HUES64 (cell line): ENCODE data around the gene CAVIN2.

ENCODE experiments used
- H3K27ac ChIP-seq: 2 replicates; pipeline ENCODE4 v1.7.0; 2013; ENCODE audit warnings: low read depth, low read length, inconsistent platforms
- H3K27me3 ChIP-seq: 2 replicates; pipeline ENCODE4 v1.6.1; 2013; ENCODE audit warnings: mild to moderate bottlenecking, low read length; ENCODE audit not compliant: insufficient read depth
- H3K36me3 ChIP-seq: 2 replicates; pipeline ENCODE4 v1.6.1; 2013; ENCODE audit warnings: mild to moderate bottlenecking, low read length; ENCODE audit not compliant: insufficient read depth
- H3K4me1 ChIP-seq: 2 replicates; pipeline ENCODE4 v1.6.1; 2013; ENCODE audit warnings: mild to moderate bottlenecking, low read length, moderate library complexity; ENCODE audit not compliant: insufficient read depth
- H3K4me3 ChIP-seq: 2 replicates; pipeline ENCODE4 v1.5.1; 2013; ENCODE audit warnings: mild to moderate bottlenecking, low read length, moderate library complexity
- H3K9ac ChIP-seq: 2 replicates; pipeline ENCODE4 v1.6.1; 2013; ENCODE audit warnings: mild to moderate bottlenecking, low read depth, low read length
- H3K9me3 ChIP-seq: 2 replicates; pipeline ENCODE4 v1.6.1; 2013; ENCODE audit warnings: low read depth, low read length; ENCODE audit not compliant: insufficient read depth
- WGBS: fragments of 150-250, 120-280 bp; methylation state at CpG from one replicate; pipeline ENCODE4 v1.1.7; 2013; ENCODE audit warnings: missing lambda C conversion rate; 5-methylcytosine and 5-hydroxymethylcytosine counted together

CAVIN2 gene

DNA sequence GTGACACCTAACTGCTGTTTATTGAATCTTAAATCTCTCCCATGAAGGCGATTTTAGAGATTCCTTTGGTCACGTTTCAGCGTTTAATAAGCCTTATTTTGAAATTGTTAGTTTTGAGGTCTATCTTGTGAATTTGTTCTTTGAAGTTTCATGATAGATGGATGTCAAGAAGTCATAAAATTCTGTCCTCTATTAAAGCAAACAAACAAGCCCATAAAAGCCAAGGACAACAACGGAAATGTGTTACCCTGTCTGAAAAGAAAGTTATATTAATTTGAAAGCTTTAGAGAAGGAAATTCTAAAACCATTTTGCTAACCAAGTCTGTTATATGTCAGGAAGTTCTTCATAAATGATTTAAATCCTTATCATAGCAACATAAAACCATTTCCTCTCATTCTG lies 7.0 kb upstream of the CAVIN2 start:
- Histone ChIP-seq H3K4me1 (peaks cover 15% of the 10 kb centered on the region), H3K36me3 (no peaks in the 10 kb centered on the region), H3K27me3 (no peaks in the 10 kb centered on the region), H3K9me3 (no peaks in the 10 kb centered on the region), H3K9ac (no peak overlapping the region), H3K27ac (no peak overlapping the region), H3K4me3 (no peak overlapping the region)
- WGBS: 100% methylated on average over 3 of the region's 4 CpGs

DNA sequence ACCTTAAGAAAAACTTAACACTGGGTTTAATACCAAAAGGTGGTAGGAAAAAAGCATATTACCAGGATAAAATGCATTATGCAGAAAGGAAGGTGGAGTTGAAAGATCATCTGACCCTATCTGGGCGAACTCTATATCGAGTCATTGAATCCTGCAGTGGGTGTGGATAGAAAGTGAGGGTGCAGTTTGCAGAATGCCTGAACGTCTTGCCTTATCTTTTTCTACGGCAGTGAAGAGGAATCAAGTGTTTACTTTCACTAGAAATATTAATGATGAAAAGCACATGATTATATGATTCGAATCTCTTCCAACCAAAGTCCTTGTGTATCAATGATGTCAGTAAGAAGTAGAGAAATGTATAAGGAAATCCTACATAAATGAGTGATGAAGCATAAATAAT lies 4.3 kb upstream of the CAVIN2 start:
- no peaks in the 10 kb centered on the region for H3K9me3 ChIP-seq
- H3K4me3 ChIP-seq: no peak overlapping the region
- H3K36me3 ChIP-seq: no peaks in the 10 kb centered on the region
- H3K27ac ChIP-seq: no peak overlapping the region
- 99% methylated on average over 5 of the region's 5 CpGs for WGBS
- H3K4me1 ChIP-seq: peaks cover 22% of the 10 kb centered on the region
- no peak overlapping the region for H3K9ac ChIP-seq
- H3K27me3 ChIP-seq: no peaks in the 10 kb centered on the region

DNA sequence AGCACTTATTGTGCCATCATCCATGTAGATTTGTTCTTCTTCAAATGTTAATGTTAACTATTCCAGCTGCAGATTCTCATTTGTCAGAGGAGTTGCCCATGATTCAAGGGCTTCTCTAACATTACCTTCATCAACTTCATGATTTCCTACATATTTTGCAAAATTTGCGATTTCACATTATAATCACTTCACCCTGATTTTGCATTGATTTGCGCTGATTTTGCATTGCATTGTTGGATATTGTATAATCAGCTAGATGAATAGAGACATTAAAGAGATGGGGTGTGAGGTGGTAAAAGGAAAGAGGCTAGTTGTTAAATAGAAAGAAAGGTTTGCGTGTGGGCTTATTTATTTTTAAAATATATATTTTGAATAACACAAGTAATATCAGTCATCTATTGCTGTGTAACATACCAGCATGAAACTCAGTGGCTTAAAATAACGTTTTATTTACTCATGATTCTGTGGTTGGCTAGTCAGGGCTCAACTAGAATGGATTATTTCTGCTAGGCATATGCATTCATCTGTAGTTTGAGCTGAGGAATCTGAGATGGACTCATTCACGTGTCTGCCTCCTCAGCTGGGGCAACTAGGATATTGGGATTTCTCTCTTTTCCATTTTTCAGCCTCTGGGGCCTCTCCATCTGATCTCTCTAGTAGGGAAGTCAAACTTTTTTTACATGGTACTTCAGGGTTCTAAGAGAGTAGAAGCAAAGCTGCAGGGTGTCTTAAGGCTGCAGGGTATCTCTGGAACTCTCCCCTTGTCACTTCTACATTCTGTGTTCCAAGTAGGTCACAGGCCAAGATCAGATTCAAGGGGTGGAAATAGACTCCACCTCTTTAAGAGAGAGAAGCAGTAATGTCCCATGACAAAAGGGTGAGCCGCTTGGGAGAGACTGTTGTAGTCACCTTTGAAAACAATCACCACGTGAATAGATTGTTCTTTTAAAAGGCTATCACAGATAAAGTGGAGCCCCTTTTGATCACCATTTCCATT lies 2.2 kb upstream of the CAVIN2 start:
- Histone ChIP-seq H3K27me3 (no peaks in the 10 kb centered on the region), H3K27ac (no peak overlapping the region), H3K9me3 (no peaks in the 10 kb centered on the region), H3K4me1 (peaks cover 32% of the 10 kb centered on the region), H3K4me3 (no peak overlapping the region), H3K9ac (no peak overlapping the region), H3K36me3 (no peaks in the 10 kb centered on the region)
- WGBS: 81% methylated on average over 6 of the region's 7 CpGs

DNA sequence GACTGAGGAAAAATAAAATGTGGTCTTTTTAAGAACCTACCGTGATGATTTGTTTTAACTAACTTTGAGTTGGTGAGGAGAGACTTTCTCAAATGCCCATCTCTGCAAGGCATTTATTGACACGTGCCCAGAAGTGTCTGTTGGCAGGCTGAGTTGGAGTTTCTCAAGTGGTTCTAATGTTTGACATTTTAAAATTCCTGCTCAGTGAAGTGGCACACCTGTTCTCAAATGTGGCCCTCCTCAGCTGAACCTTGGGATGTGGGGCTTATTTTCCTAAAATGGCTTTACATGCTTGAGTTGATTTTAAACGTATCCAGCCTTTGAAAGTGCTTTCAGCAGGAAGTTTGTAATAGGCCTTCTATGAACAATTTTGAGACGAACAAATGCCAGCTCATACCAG lies 876 bp upstream of the CAVIN2 start:
- WGBS: 89% methylated on average over 4 of the region's 4 CpGs
- Histone ChIP-seq H3K4me1 (peaks cover 32% of the 10 kb centered on the region), H3K27ac (no peak overlapping the region), H3K27me3 (no peaks in the 10 kb centered on the region), H3K4me3 (no peak overlapping the region), H3K36me3 (no peaks in the 10 kb centered on the region), H3K9ac (no peak overlapping the region), H3K9me3 (no peaks in the 10 kb centered on the region)

DNA sequence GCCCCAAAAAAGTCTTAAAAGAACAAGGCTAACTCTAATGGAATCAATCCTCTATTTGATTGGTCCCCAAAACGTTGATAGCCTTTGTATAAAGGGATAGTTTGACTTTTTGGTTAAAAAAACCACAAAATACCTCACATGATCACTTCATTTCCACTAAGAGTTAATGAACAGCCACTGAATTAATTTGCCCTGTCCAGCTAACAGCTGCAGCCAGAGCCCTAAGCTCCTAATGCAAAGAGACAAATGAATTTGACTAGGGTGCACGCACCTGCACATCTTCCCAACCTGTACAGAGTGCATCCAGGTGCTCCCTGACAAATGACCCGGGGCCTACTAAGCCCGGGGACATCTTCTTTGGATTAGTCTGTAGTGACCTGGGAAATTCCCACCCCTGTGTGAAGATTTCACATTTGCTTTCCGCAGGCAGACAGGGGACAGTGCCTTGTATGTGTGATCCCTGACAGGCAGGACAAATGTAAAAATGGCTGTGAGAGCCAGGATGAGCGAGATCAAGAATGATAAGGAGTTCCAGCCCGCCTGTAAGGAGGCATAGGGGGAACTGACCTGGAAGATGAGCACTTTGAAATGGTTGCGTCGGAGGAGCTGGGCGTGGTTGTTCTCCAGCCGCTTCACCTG lies 893 bp downstream of the CAVIN2 start:
- Histone ChIP-seq H3K27ac (no peak overlapping the region), H3K9ac (no peak overlapping the region), H3K36me3 (no peaks in the 10 kb centered on the region)

DNA sequence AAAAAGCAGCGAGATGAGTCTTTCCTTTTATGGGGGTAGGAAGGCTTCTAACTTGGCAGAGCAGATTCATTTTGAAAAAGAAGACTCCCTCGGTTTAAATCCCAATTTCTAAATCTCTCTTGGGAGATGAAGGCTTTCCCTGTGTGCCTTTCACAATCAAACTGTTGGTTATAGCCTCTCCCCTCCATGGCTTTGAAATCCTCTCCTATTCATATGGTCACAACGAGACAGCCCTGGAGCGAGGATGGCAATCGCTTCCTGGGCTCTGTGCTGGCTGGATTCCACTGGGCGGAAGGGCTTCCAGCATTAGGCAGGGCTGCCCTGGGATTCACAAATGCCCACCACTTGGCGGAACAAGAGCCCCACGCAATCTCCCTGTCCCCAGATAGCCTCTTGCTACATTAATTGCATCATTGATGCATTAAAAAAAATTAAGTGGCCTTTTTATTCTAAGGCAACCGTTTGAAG lies 1.6 kb downstream of the CAVIN2 start:
- no peak overlapping the region for H3K9ac ChIP-seq
- H3K27ac ChIP-seq: peak overlapping the region; percentile 36; the same call in 1 of the 2 replicates

More for the DNA sequence above, 893 bp downstream of the CAVIN2 start:
- WGBS: 95% methylated on average over 10 of the region's 11 CpGs
- no peaks in the 10 kb centered on the region for H3K9me3 ChIP-seq
- peaks cover 32% of the 10 kb centered on the region for H3K4me1 ChIP-seq
- H3K4me3 ChIP-seq: no peak overlapping the region
- no peaks in the 10 kb centered on the region for H3K27me3 ChIP-seq

DNA sequence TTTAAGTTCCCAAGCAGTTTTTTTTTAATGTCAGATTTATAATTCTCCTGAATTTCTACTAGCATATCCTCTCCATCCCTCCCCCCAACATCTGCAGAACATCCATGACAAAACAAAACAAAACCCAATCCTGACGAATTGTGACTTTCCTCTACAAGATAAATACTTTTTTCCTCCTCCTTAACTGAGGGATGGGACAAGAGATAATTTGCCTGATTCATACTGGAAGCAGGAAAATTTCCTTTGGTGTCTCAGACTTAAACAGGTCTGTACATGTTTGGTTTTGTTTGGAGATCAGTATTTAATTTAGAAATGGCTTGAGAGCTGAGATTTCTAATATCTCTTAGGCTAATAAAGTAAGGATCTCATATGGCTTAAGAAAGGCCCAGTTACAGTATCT lies 2.2 kb downstream of the CAVIN2 start:
- Histone ChIP-seq H3K4me1 (peaks cover 31% of the 10 kb centered on the region), H3K9ac (no peak overlapping the region), H3K27ac (no peak overlapping the region), H3K36me3 (no peaks in the 10 kb centered on the region), H3K4me3 (no peak overlapping the region), H3K9me3 (no peaks in the 10 kb centered on the region), H3K27me3 (no peaks in the 10 kb centered on the region)
- 67% methylated on average over 1 of the region's 1 CpG for WGBS

More for the DNA sequence above, 1.6 kb downstream of the CAVIN2 start:
- Histone ChIP-seq H3K9me3 (no peaks in the 10 kb centered on the region), H3K4me1 (peaks cover 32% of the 10 kb centered on the region), H3K4me3 (no peak overlapping the region), H3K27me3 (no peaks in the 10 kb centered on the region), H3K36me3 (no peaks in the 10 kb centered on the region)
- 44% methylated on average over 9 of the region's 9 CpGs for WGBS

DNA sequence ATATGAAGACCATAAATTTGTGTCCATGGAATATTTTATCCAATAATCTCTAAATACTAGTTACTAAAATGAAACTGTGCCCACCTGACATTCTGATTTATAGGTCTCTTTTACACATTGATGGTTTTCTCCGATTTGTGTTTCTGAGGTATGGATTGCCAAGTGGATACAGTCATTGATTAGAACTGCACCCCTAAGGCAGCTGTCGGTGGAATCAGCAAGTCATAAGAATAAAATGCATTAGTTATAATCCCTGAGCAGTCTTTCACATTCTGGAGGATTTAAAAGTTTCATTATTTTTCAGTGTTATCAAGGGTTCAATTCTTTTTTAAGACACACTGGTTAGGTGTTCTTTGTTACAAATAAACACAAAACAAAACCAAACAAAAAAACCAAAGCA lies 6.0 kb downstream of the CAVIN2 start:
- H3K27ac ChIP-seq: no peak overlapping the region
- H3K4me3 ChIP-seq: no peak overlapping the region
- H3K9me3 ChIP-seq: no peaks in the 10 kb centered on the region
- no peaks in the 10 kb centered on the region for H3K36me3 ChIP-seq
- no peak overlapping the region for H3K9ac ChIP-seq
- H3K4me1 ChIP-seq: peaks cover 16% of the 10 kb centered on the region
- WGBS: 88% methylated on average over 2 of the region's 2 CpGs
- H3K27me3 ChIP-seq: no peaks in the 10 kb centered on the region

DNA sequence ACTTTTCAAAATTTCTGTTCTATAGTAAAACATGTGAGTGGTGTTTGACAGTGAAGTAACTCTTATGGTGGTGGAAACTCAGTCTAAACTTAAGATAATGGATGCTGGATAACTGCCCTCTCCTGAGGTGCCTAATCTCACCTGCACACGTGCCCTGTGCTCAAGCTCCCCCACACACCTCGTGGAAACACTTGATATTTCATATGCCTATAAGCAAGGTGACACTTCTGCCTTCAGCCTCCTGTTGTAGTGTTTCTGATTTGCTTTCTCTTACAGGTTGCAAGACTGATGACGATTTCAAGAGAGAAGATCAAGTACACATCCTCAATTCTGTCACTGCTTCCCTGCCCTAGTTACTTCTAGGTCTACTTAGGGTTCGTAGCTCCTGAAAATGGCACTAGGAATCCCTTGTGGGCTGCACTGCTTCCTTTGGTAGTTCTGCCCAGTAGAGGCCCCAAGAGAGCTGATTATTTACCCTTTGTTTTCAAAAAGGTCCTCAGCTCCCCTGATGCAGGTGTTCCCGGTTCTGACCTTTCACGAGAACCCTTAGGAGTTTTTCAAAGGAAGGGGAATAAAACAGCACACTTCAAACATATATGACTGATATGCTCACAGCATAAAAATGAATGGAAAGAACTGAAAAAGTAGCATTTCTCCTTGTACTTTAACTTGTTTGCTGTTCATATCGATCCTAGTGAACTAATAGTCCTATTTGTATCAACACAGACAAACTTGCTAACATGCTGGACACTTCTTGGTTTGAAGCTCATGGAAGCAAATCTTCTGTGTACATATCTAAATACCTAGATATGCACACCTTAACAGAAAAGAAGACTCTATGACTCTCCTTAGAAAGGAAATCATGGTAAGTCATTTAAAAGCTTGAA lies 6.7 kb downstream of the CAVIN2 start:
- no peaks in the 10 kb centered on the region for H3K27me3 ChIP-seq

DNA sequence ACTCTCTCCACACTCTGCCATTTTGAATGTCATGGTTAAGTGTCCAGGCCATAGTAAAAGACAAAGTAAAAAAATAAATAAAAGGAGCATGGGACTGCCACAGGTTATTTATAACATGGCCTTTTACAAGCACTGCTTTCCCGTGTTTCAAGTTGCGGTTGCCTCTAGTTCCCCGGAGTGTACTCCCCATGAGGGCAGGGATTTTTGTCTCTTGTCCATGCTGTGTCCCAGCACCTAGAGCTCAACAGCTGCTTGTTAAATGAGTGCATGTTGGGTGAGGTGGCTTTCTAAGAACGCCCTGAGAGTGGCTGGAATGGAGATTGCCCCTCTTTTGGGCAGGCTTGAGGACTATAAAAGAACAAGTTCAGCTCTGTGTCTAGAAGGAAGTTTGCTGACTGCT lies 8.4 kb downstream of the CAVIN2 start:
- Histone ChIP-seq H3K9me3 (no peaks in the 10 kb centered on the region), H3K4me3 (no peak overlapping the region), H3K9ac (no peak overlapping the region), H3K4me1 (no peaks in the 10 kb centered on the region; the same call in 1 of the 2 replicates), H3K27me3 (no peaks in the 10 kb centered on the region), H3K27ac (no peak overlapping the region), H3K36me3 (no peaks in the 10 kb centered on the region)
- WGBS: 93% methylated on average over 4 of the region's 4 CpGs

More for the DNA sequence above, 6.7 kb downstream of the CAVIN2 start:
- no peak overlapping the region for H3K27ac ChIP-seq
- no peak overlapping the region for H3K9ac ChIP-seq
- WGBS: 91% methylated on average over 7 of the region's 7 CpGs
- no peaks in the 10 kb centered on the region for H3K9me3 ChIP-seq
- no peak overlapping the region for H3K4me3 ChIP-seq
- peaks cover 8% of the 10 kb centered on the region for H3K4me1 ChIP-seq
- no peaks in the 10 kb centered on the region for H3K36me3 ChIP-seq
